Neutrophil (primary cell): ENCODE measurements around the gene SLC18B1.

Experiments used
- H3K27ac ChIP-seq: fragments of 200-600 bp; sonication (generic); 2 replicates; pipeline ENCODE4 v1.5.1; 2016; ENCODE audit warnings: mild to moderate bottlenecking, moderate library complexity
- H3K27me3 ChIP-seq: fragments of 200-600 bp; sonication (generic); 2 replicates; pipeline ENCODE4 v1.6.0; 2016; ENCODE audit warnings: mild to moderate bottlenecking
- H3K36me3 ChIP-seq: fragments of 200-600 bp; sonication (generic); 2 replicates; pipeline ENCODE4 v1.5.1; 2017
- H3K4me1 ChIP-seq, 2 experiments: fragments of 200-600 bp in 1 of 2; sonication (generic) in 1 of 2; 1 replicate in 1 of 2; 2 replicates in 1 of 2; pipeline versions ENCODE4 v1.5.1 to v1.6.1; 2013 to 2016; ENCODE audit warnings: low read depth in 1 of 2, low read length in 1 of 2, mild to moderate bottlenecking in 1 of 2, moderate library complexity in 1 of 2; ENCODE audit not compliant: control insufficient read depth in 1 of 2, insufficient read depth in 1 of 2
- H3K4me3 ChIP-seq, 2 experiments: fragments of 200-600 bp in 1 of 2; sonication (generic) in 1 of 2; 1 replicate in 1 of 2; 2 replicates in 1 of 2; pipeline ENCODE4 v1.5.1; 2013 to 2016; ENCODE audit warnings: low read depth in 1 of 2, low read length in 1 of 2, mild to moderate bottlenecking in 1 of 2, moderate library complexity in 1 of 2
- H3K9me3 ChIP-seq: fragments of 200-600 bp; sonication (generic); 2 replicates; pipeline ENCODE4 v1.5.1; 2016
- CTCF ChIP-seq: fragments of 200-600 bp; sonication (generic); IDR thresholded peaks from 2 replicates; pipeline ENCODE4 v1.5.1; 2016; ENCODE audit warnings: antibody characterized with exemption

SLC18B1 gene

GRCh38 chr6:132797951-132798868, at the start of gene SLC18B1:
Gene SLC18B1 (minus strand): TSS chr6:132798637. CDS start chr6:132798456, 181 bp downstream.
- no peak within 1 kb of the TSS for H3K27ac ChIP-seq
- peaks cover 8 to 12% of the 10 kb centered on the region in 2 experiments for H3K4me1 ChIP-seq
- H3K27me3 ChIP-seq, result peaks cover 24% of the 10 kb centered on the region
- no peaks in the 10 kb centered on the region for H3K36me3 ChIP-seq
- H3K4me3 ChIP-seq, result peak within 1 kb of the TSS; percentile 55 to 66
- TF ChIP-seq CTCF, result no peak
- H3K9me3 ChIP-seq, result no peaks in the 10 kb centered on the region

GRCh38 chr6:132843316-132844035, 45.0 kb upstream of the SLC18B1 start:
- Histone ChIP-seq H3K9me3 (no peaks in the 10 kb centered on the region), H3K4me1 (no peaks in the 10 kb centered on the region), H3K27me3 (peaks cover 13% of the 10 kb centered on the region), H3K4me3 (no peak overlapping the region), H3K36me3 (no peaks in the 10 kb centered on the region), H3K27ac (no peak overlapping the region)
- TF ChIP-seq CTCF, result no peak

- Histone ChIP-seq H3K27me3 (peaks cover 13% of the 10 kb centered on the region), H3K4me3 (no peak overlapping the region), H3K4me1 (no peaks in the 10 kb centered on the region), H3K9me3 (no peaks in the 10 kb centered on the region), H3K36me3 (no peaks in the 10 kb centered on the region), H3K27ac (no peak overlapping the region)
- no peak for TF ChIP-seq CTCF
Measured at GRCh38 chr6:132841966-132842365, 43.5 kb upstream of the SLC18B1 start.

- Histone ChIP-seq H3K4me3 (no peak overlapping the region), H3K27me3 (peaks cover 3% of the 10 kb centered on the region), H3K4me1 (no peaks in the 10 kb centered on the region), H3K27ac (no peak overlapping the region), H3K9me3 (no peaks in the 10 kb centered on the region), H3K36me3 (no peaks in the 10 kb centered on the region)
- no peak for TF ChIP-seq CTCF
Measured at GRCh38 chr6:132832891-132833290, 34.5 kb upstream of the SLC18B1 start.

GRCh38 chr6:132830334-132830751, 31.9 kb upstream of the SLC18B1 start:
- Histone ChIP-seq H3K27me3 (peaks cover 6% of the 10 kb centered on the region), H3K9me3 (no peaks in the 10 kb centered on the region), H3K4me1 (no peaks in the 10 kb centered on the region), H3K4me3 (no peak overlapping the region), H3K36me3 (no peaks in the 10 kb centered on the region), H3K27ac (no peak overlapping the region)
- TF ChIP-seq CTCF, result no peak
